ENCODE measurements around the gene CDK4.
A peak's percentile ranks its signal among the peaks of the same experiment; 100 is the strongest.

CDK4 gene

DNA sequence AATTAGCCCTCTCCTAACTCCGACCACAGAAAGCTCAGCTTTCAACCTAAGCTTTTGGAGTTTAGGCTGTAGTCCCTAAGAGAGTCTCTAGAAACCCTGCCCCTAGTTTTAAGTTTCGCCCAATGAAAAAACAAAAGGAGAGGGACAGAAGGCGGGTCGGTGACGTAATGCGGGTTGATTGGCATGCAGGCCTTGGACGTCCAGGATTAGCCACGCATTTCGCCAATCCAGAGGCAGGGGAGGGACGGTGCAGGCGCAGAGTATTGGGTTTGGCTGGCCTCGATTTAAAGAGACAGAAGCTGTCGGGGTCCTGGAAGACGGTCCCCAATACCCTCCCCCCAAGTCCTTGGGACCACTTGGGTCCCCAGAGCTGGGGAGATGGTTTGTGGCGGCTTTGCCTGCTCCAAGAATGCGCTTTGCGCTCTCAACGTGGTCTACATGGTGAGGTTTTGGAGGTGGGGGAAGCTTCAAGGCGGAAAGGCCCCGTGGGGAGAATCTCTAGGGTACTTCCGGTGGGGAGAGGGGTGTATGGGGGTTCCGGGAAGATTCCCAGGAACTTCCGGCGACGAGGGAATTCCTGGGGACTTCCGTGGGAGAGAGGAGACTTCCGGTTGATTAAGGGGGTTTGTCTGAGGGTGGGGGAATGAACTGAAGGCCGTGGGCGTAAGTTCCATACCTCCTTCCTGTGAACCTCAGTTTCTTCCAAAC, 7.2 kb downstream of the CDK4 start, which contains the start of gene TSPAN31:
TSS of gene TSPAN31 (plus strand) at position 263 of the 708 bp plus-strand sequence. CDS start at position 379, 116 bp downstream.
- Histone ChIP-seq H2AFZ (ENCODE audit: low read depth, low read length) (no peak within 1 kb of the TSS), H3K4me3 (ENCODE audit: low read length) (peak within 1 kb of the TSS; percentile 82), H3K27me3 (ENCODE audit: insufficient read depth, low read length) (no peaks in the 10 kb centered on the region), H3K36me3 (ENCODE audit: insufficient read depth, low read length) (peaks cover 34% of the 10 kb centered on the region), H3K4me1 (ENCODE audit: insufficient read depth, low read length) (peaks cover 20% of the 10 kb centered on the region), H3K9me3 (ENCODE audit: low read length) (no peaks in the 10 kb centered on the region)

DNA sequence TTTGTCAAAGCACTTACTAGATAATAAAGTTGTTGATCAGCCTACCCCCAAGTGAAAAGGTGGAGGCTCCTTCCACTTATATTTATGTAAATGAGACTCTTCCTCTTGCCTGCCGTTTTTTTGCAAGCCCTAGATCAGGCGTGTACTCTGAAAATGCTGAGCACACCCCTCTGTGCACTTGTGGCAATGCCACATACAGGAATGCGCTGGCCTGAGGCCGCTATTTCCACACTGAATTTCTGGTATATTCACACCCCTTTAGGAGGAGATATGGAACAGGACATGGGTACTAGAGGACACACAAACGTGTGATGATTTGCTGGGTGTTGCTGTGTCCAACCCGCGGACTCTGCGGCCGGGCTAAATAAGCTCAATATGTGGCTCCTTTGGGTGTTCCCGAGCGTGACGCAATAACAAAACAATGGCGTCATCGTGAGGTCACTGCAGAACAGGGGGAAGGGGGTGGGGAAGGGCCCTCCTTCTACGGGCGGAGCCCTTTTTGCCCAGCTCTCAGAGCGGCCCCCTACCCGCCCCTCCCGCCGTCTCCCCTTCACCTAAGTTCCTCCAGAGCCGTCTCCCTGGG, 7.8 kb downstream of the CDK4 start:
- H3K9me3 ChIP-seq (ENCODE audit: low read length), result no peaks in the 10 kb centered on the region
- no peaks in the 10 kb centered on the region for H3K27me3 ChIP-seq (ENCODE audit: insufficient read depth, low read length)
- H2AFZ ChIP-seq (ENCODE audit: low read depth, low read length), result no peak overlapping the region
- H3K4me1 ChIP-seq (ENCODE audit: insufficient read depth, low read length), result peaks cover 26% of the 10 kb centered on the region
- peak overlapping the region; percentile 82 for H3K4me3 ChIP-seq (ENCODE audit: low read length)
- peaks cover 30% of the 10 kb centered on the region for H3K36me3 ChIP-seq (ENCODE audit: insufficient read depth, low read length)

DNA sequence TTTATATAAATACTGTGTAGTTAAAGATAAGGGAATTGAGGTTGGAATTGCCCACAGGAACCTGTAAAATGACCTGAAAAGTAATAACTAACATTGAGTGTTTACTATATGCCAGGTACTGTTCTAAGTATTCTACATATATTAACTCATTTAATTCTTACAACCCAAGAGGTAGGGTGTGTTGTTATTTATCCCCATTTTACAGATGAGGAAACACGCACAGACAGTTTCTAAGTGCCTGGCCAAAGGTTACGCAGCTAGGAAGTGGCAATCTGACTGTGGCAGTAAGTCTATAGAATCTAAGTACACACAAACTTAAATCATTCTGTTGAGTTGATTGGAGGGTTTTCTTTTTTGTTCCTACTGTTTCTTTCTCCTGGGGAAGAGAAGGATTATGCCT, 8.3 kb downstream of the CDK4 start:
- Histone ChIP-seq H3K4me1 (ENCODE audit: insufficient read depth, low read length) (peaks cover 30% of the 10 kb centered on the region), H3K36me3 (ENCODE audit: insufficient read depth, low read length) (peaks cover 25% of the 10 kb centered on the region), H3K9me3 (ENCODE audit: low read length) (no peaks in the 10 kb centered on the region), H3K4me3 (ENCODE audit: low read length) (peak overlapping the region; percentile 82), H3K27me3 (ENCODE audit: insufficient read depth, low read length) (no peaks in the 10 kb centered on the region), H2AFZ (ENCODE audit: low read depth, low read length) (no peak overlapping the region)

DNA sequence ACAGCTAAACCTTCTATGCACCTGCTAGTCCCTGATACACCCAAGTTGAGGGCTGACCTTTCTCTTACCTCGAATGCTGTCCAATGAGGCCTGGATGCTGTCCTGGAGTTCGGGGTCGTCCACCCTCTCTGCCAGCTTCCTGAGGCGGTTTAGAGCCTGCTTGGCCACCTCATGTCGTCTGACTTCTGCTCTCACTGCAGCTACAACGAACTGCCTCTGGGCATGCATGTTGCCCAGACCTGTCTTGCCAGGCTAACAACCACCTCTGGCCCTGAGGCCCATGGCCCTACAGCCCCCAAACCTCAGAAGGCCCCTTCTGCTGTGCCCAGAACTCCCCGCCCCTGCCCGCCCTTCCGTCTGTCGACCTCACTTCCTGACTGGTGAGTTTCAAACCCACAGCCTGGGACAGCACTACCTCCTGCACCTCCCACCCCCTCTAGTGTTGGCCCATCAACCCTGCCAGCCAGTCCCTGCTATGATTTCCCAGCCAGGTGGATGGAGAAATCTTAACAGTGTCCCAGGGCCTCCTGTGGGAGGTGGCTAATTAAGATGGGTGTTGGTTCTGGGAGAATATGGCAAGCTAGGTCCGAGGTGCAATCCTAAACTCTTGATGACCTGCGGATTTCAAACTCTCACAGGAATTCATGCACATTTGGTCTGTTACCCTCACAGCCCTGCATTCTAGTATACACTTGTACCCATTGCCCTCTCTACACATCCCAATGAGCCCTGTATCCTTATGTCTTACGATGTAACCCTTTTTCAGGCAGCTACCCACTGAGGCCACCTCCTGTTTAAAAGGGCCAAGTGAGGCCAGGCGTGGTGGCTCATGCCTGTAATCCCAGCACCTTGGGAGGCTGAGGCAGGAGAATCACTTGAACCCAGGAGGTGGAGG, 10.0 kb downstream of the CDK4 start:
- no peak overlapping the region for H3K4me3 ChIP-seq (ENCODE audit: low read length)

DNA sequence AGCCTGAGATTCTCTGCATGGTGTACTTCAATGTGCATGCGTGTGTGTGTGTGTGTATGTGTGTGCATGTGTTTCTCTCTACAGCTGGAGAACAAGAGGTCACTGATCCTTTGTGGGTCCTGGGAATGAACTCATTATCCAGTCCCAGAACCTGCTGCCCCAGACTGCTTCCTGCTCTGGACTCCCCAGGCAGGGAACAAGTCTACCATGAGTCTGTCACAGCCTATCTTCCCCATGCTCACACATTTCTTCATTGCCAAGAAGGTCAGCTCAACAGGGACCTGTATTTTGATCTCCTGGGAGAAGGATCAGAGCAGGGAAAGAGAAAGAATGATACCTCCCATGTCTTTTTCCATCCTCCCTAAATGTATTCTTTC, 10.7 kb downstream of the CDK4 start:
- Histone ChIP-seq H3K36me3 (ENCODE audit: insufficient read depth, low read length) (peaks cover 5% of the 10 kb centered on the region), H3K9me3 (ENCODE audit: low read length) (no peaks in the 10 kb centered on the region), H3K27me3 (ENCODE audit: insufficient read depth, low read length) (no peaks in the 10 kb centered on the region), H3K4me1 (ENCODE audit: insufficient read depth, low read length) (peaks cover 38% of the 10 kb centered on the region), H3K4me3 (ENCODE audit: low read length) (no peak overlapping the region), H2AFZ (ENCODE audit: low read depth, low read length) (no peak overlapping the region)

More for the DNA sequence above, 10.0 kb downstream of the CDK4 start:
- Histone ChIP-seq H2AFZ (ENCODE audit: low read depth, low read length) (no peak overlapping the region), H3K4me1 (ENCODE audit: insufficient read depth, low read length) (peaks cover 34% of the 10 kb centered on the region), H3K27me3 (ENCODE audit: insufficient read depth, low read length) (no peaks in the 10 kb centered on the region), H3K9me3 (ENCODE audit: low read length) (no peaks in the 10 kb centered on the region), H3K36me3 (ENCODE audit: insufficient read depth, low read length) (peaks cover 12% of the 10 kb centered on the region)

DNA sequence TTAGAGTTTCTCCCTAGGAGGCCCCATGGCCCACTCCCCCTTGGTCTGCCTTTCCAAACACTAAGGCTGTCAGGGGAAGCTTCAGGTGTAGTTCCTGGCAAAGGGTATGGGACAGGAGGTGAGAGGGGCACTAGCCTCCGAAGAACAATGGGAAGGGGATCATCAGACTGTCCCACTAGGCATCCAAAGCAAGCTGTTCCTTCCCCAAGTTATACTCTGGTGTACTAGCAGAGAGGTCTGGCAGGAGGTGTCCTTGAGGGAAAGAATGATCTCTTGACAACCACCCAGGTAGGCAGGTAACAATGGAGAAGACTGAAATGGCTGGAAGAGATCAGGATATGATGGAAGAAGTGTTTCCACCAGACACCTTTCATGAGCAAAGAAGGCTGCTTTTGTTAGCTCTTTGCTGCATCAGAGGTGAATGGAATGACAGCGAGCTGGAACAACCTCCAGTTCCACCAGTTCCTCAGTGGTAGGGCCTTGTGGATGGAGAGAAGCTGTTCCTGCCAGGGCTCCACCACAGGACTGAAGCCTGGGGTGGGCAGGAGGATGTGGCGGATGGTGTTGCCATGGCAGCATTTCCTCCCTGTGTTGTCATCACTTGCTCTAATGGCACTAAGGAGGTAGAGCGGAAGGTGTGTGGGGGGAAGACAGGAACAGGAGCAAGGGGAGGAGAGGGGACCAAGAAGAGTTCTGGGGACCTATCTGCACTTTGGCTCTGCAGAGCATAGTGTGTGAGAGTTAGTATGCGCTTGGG, 11.3 kb downstream of the CDK4 start:
- Histone ChIP-seq H3K4me1 (ENCODE audit: insufficient read depth, low read length) (peaks cover 38% of the 10 kb centered on the region), H3K36me3 (ENCODE audit: insufficient read depth, low read length) (no peaks in the 10 kb centered on the region), H3K4me3 (ENCODE audit: low read length) (no peak overlapping the region), H3K27me3 (ENCODE audit: insufficient read depth, low read length) (no peaks in the 10 kb centered on the region), H3K9me3 (ENCODE audit: low read length) (no peaks in the 10 kb centered on the region), H2AFZ (ENCODE audit: low read depth, low read length) (no peak overlapping the region)

DNA sequence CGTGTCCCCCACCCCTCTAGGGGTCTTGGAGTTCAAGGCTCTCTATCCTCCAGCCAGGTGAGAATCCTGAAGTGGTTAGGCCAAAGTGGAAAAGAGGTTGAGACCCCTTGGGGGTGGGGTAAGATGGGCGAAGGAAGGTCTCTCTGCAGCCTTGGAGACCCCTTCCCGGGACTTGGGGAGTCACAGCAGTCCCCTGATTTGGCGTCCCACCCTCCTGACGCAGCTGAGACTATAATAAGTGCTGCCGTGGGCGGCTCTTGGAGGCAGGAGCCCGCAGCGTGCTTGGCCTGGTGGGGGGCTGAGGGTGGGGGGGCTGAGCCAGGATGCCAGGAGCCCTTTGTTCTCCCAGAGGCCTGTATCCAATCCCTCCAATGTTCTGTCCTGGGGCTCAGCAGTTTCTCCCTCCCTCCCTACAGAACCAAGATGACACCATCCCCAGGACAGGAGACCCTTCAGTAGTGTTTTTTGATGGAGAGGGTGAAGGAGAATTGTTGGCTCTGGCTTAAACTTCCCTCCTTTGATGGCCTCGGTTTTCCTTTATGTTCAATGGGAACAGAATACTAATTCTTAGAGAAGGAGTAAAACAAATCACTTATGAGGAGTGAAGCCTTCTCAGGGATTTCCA, 12.1 kb downstream of the CDK4 start:
- Histone ChIP-seq H2AFZ (ENCODE audit: low read depth, low read length) (no peak overlapping the region), H3K4me1 (ENCODE audit: insufficient read depth, low read length) (peaks cover 41% of the 10 kb centered on the region), H3K36me3 (ENCODE audit: insufficient read depth, low read length) (no peaks in the 10 kb centered on the region), H3K4me3 (ENCODE audit: low read length) (no peak overlapping the region), H3K9me3 (ENCODE audit: low read length) (no peaks in the 10 kb centered on the region), H3K27me3 (ENCODE audit: insufficient read depth, low read length) (no peaks in the 10 kb centered on the region)

DNA sequence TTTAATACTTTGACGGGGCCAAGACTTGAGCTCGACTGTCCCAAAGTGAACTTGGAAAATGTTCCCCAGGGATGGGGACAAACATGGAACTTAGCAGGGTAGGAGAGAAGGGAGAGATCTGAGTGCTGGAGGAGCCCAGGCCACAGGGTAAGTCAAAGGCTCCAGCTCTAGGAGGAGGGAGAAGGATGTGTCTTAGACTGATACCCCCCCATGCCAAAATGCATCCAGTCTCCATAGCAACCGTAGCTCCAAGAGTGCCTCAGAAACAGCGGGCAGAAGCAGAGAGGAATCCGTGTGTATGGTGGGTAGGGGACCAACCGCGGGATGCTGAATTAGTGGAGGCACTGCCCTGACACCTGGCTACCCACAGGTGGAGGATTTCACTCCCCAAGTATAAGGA, 12.7 kb downstream of the CDK4 start:
- H3K4me3 ChIP-seq (ENCODE audit: low read length), result peak overlapping the region; percentile 61
- H2AFZ ChIP-seq (ENCODE audit: low read depth, low read length), result peak overlapping the region; percentile 18
- no peaks in the 10 kb centered on the region for H3K36me3 ChIP-seq (ENCODE audit: insufficient read depth, low read length)
- H3K4me1 ChIP-seq (ENCODE audit: insufficient read depth, low read length), result peaks cover 45% of the 10 kb centered on the region
- H3K27me3 ChIP-seq (ENCODE audit: insufficient read depth, low read length), result no peaks in the 10 kb centered on the region
- no peaks in the 10 kb centered on the region for H3K9me3 ChIP-seq (ENCODE audit: low read length)

DNA sequence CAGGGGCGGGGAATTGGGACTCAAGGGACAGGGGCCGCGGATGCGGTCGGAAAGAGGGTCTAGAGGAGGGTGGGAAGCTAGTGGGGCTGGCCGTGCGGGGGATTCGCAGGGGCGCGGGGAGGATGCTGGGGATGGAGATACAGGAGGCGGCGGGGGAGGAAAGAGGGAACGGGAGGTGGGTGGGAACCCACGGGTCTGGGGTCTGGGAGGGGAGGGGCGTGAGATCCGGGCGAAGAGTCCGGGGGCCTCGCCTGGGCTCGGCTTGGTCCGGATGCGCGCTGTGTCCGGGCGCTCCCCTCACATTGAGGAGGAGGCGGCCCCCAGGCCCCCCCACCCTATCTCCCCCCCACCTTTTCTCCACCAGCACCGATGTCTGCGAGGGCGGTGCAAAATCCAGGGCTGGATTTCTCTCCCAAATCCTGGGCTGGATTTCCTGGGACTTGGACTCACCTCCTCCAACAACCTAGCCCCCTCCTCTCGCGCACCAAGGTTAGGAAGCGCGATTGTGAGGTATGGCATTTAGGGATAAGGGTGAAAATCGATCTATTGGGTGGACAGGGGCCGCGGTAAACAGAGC, 13.4 kb downstream of the CDK4 start, which contains the start of gene AGAP2:
TSS of gene AGAP2 (minus strand) at position 82 of the 577 bp plus-strand sequence. CDS start 496 bp downstream, outside the sequence.
- Histone ChIP-seq H3K27me3 (ENCODE audit: insufficient read depth, low read length) (no peaks in the 10 kb centered on the region), H2AFZ (ENCODE audit: low read depth, low read length) (peak within 1 kb of the TSS; percentile 18), H3K4me3 (ENCODE audit: low read length) (peak within 1 kb of the TSS; percentile 61), H3K4me1 (ENCODE audit: insufficient read depth, low read length) (peaks cover 45% of the 10 kb centered on the region), H3K9me3 (ENCODE audit: low read length) (no peaks in the 10 kb centered on the region), H3K36me3 (ENCODE audit: insufficient read depth, low read length) (no peaks in the 10 kb centered on the region)

DNA sequence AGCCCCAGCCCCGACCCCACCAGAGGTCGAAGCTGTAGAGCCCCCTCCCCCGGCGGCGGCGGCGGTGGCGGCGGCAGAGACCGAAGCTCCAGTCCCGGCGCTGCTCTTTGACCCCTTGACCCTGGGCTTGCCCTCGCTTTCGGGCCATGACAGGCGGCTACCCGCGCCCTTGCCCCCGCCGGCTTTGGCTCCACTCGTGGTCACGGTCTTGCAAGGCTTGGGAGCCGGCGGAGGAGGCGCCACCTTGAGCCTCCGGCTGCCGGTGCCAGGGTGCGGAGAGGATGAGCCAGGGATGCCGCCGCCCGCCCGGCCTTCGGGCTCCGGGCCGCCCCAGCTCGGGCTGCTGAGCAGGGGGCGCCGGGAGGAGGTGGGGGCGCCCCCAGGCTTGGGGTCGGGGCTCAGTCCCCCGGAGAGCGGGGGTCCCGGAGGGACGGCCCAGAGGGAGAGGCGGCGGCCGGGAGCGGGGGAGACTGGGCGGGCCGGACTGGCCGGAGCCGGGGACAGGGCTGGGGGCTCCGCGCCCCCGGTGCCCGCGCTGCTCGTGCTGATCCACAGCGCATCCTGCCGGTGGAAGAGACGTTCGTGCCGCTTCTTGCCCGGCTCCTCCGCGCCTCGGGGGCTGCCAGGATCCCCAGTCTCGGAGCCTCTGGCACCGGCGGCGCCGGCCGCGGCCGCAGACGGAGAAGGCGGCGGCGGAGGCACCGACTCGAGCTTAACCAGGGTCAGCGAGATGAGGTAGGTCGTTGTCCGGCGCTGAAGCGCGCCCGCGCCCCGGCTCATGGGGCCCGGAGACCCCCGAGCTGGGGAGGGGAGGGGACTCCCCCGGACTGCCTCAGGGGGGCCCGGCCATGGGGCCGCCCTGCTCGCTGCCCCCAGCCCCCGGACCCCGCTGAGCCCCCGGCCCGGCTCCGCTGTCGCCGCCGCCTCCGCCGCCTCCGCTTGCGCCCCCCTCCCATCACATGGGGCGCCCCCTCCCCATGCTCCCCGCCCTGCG, 14.3 kb downstream of the CDK4 start:
- H2AFZ ChIP-seq (ENCODE audit: low read depth, low read length), result peak overlapping the region; percentile 18
- H3K36me3 ChIP-seq (ENCODE audit: insufficient read depth, low read length), result no peaks in the 10 kb centered on the region
- no peaks in the 10 kb centered on the region for H3K27me3 ChIP-seq (ENCODE audit: insufficient read depth, low read length)
- H3K9me3 ChIP-seq (ENCODE audit: low read length), result no peaks in the 10 kb centered on the region
- peaks cover 45% of the 10 kb centered on the region for H3K4me1 ChIP-seq (ENCODE audit: insufficient read depth, low read length)
- peak overlapping the region; percentile 61 for H3K4me3 ChIP-seq (ENCODE audit: low read length)

DNA sequence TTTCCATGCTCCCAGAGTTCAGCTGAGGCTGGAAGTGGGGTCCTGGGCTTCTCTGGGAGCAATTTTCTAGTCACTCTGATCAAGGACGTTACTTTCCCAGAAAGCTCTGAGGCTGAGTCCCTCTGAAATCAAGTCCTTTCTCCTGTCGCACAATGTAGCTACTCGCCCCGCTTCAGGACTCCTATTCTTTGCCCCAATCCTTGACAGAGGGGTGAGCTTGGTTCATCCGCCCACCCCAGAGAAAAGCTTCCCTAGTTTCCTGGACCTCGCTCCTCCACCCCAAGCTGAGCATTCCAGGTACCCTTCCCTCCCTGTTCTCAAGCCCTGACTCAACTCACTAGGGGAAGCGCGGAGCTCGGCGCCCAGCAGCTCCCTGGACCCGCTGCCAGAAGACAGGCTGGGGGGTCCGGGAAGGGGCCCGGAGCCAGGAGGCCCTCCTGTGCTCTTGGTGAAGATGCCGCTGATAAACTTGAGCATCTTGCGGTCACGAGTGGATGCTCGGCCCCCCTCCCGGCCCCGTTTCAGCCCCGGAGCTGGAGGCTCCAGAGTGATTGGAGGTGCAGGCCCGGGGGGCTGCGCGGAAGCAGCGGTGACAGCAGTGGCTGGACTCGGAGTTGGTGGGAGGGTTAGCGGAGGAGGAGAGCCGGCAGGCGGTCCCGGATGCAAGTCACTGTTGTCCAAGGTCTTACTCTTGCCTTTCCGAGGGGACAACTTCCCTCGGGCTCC, 15.2 kb downstream of the CDK4 start:
- Histone ChIP-seq H3K9me3 (ENCODE audit: low read length) (no peaks in the 10 kb centered on the region), H3K4me3 (ENCODE audit: low read length) (peak overlapping the region; percentile 16), H3K36me3 (ENCODE audit: insufficient read depth, low read length) (no peaks in the 10 kb centered on the region), H3K4me1 (ENCODE audit: insufficient read depth, low read length) (peaks cover 45% of the 10 kb centered on the region), H2AFZ (ENCODE audit: low read depth, low read length) (no peak overlapping the region), H3K27me3 (ENCODE audit: insufficient read depth, low read length) (no peaks in the 10 kb centered on the region)
